ENCODE data around the gene PHLPP2.
"Not testable (repeated sequence)": the region's sequence is repeated elsewhere in the genome, so short reads cannot be mapped to it uniquely, and the experiment has no call there.

Gene PHLPP2

DNA sequence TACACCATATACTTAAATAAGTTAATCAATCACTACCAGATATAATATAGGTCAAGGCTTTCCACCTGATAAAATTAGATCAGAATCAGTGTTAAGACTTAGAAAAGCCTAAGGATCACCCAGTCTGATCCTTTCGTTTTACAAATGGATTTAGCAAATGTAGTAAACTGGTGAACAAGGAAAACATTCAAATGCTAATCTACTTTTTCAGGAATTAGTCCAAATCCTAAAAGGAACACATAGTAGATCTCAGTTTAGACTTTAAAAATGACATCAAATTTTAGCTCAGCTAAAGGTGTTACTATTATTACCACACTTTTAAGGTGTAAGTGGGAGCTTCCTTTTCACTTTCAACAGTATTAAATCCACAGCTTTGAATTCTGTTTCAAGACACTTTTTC, 12.0 kb downstream of the PHLPP2 start:
- no peak for DNase-seq

DNA sequence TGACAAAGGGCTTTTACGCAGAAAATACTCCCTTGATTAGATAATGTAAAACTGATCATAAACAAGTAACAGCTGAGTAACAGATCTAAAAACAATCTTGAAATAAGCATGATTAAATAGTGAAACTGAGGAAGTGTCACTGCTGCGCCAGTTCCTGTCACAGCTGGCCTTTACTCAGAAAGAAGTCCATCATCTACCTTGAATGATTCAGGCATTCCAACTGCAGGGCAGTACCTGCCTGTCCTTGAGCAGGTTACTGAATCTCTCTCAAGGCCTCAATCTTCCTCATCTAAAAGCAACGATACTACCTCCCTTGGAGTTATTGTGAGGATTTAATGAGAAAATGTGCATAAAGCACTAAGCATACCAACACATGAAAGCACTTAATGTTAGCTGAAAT, 12.7 kb downstream of the PHLPP2 start:
- no peak for DNase-seq

DNA sequence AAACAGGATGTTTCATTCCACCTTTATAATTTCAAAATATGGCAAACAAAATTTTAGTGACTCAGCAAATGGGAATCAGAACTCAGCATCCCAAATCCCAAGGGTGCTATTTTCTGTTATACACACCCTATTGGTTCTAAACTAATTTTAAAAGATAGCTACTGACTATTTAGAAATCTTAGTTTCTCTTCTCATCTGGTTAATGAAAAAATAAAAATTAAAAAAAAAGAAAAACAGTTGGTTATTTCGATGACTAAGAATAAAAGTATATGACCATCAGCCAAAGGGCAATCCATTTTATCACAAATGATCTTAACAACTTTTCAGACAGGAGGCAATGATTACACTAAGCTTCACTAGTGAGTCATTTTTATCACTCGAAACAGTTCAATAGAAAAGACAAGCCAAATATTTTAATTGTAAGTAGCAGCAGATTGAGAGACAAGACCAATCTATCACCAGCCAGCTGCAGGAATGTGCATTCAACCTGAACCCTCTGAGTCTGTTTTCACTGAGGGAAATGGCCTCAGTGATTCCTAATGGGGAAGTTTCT, 15.2 kb downstream of the PHLPP2 start:
- no peak for DNase-seq

- DNase-seq = no peak
Observed at GRCh38 chr16:71708696-71709095, 15.8 kb downstream of the PHLPP2 start.

DNA sequence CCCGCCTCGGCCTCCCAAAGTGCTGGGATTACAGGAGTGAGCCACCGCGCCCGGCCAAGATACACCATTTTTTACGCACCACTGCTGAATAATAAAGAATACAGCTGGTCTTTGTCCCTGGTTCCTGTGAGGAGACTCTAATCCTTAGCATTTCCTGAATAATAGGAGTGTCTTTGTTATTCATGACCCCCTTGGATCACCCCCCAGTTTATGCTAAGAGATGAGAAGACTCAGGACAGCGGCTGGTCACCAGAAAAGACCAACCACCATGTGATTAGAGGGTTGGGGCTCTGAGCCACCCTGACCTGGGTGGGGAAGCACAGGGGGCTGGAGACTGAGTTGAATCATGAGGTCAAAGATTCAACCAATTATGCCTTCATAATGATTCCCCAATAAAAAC, 17.3 kb downstream of the PHLPP2 start:
- no peak for DNase-seq

- DNase-seq = no peak
Observed at GRCh38 chr16:71706046-71706445, 18.5 kb downstream of the PHLPP2 start.

DNA sequence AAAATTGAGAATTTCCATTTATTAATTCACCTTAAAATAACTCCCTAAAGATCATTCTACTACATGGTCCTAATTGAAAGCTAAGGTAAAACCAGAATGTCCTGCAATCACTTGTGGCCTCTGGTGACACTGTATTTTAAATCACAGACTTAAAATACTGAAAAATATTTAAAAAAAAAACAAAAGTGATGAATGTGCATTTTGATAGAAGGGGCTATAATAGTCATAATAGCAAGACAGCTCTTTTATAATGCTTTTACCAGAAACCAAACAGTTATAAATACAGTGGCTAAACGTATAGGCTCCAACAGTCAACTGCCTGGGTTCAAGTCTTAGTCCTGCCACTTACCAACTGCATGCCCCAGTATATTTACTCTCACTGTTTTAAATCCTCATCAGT, 21.2 kb downstream of the PHLPP2 start:
- DNase-seq = no peak

- no peak for DNase-seq
Observed at GRCh38 chr16:71700831-71701230, 23.7 kb downstream of the PHLPP2 start.

- no peak for DNase-seq
Observed at GRCh38 chr16:71698491-71698890, 26.0 kb downstream of the PHLPP2 start.

GRCh38 chr16:71693164-71693563, 31.3 kb downstream of the PHLPP2 start:
- DNase-seq = no peak

GRCh38 chr16:71689901-71690300, 34.6 kb downstream of the PHLPP2 start:
- no peak for DNase-seq

GRCh38 chr16:71687861-71688260, 36.6 kb downstream of the PHLPP2 start:
- DNase-seq = no peak

- not testable (repeated sequence) for DNase-seq
Observed at GRCh38 chr16:71684280-71684679, 40.2 kb downstream of the PHLPP2 start.

GRCh38 chr16:71681360-71681759, 43.1 kb downstream of the PHLPP2 start:
- DNase-seq = no peak

GRCh38 chr16:71676236-71676635, 48.3 kb downstream of the PHLPP2 start:
- DNase-seq = no peak

- no peak for DNase-seq
Observed at GRCh38 chr16:71675380-71675779, 49.1 kb downstream of the PHLPP2 start.

DNA sequence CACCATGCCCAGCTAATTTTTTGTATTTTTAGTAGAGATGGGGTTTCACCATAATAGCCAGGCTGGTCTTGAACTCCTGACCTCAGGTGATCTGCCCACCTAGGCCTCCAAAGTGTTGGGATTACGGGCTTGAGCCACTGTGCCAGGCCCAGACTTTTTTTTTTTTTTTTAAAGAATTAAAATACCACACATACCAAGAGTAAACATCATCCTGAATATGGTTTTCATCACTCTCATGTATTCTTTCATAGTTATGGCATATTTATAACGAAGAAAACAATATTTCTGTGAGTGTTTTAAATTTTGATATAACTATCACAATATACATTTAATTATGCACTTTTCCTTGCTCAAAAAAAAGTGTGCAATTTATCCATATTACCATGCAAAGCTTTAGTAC, 50.3 kb downstream of the PHLPP2 start:
- no peak for DNase-seq

DNA sequence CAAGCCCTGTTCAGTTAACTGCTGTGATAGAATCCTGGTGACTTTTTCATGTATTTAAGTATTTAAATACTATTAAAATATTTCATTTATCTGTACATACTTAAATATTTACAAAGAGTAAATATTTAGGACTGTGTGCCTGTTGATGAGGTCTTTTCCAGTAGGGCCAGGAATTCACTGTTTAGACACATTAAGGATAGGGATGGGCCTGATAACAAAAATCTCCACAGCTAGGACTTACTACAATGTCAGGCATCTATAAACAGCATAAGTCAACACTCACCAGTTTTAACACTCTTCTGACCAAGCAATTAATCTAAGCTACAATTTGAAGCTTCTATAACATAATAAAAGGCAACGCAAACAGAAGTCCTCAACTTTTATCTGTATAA, 50.9 kb downstream of the PHLPP2 start:
- DNase-seq = no peak

DNA sequence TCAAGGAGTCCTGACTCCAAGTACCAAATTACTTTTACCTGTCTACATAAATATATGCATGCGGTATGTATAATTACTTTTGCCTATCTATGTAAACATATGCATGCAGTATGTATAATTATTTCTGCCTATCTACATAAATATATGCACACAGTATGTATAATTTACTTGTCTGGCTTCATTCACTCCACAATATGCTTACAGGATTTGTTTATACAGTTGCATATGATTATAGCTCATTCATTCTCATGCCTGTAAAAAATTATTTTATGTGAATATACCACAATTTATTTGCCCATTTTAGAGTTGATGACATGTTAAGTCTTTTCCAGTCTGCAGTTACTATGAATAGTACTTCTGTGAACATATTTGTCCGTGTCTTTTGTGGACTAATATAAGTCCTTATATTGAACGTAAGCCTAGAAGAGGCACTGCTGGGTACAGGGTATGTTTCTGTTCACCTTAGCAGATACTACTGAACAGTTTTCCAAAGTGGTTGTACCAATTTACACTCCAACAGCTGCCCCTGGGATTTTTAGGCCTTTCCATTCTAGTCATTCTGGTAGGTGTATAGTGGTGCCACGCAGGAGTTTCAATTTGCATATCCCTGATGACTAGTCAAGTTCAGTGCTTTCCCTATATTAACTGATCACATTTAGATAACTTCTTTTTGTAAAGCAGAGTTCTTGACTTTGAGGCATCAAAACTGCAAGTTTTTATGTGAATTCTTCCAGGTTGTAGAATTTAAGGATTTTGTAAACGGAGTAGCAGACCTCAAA, 51.5 kb downstream of the PHLPP2 start:
- DNase-seq = no peak

DNA sequence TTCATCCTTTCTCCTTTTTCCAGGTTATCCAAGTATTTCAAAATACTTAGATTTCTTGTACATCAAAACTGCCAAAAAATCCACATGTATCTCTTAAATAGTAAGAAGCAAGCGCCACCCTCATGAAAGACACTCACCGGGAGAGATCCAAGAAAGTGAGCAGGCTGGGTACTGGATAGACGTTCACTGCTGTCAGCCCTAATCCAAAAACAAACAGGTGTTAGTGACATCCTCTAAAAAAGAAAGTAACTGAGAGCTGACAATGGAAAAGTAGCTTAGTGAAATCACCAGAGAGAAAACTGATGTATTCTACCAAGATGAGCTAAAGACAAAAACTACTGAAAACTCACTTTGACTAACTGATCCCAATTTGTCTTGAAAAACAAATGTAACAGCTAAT, 52.4 kb downstream of the PHLPP2 start:
- DNase-seq = no peak

DNA sequence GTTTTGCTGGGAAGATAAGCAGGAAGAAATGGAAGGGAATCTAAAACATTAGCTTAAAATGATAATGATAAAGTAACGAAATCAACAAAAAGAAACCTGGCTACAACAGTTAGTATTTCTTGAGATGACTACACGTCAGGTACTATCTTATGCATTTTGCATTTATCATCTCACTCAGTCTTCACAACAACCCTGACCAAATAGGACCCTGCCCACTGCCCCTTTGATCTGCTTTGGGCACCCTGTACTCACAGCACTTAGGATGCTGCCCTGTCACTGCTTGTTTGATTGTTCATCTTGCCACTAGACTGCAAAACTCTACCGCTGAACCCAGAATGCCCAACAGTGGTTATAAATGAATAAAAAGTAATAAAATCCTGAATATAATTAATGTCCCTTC, 53.3 kb downstream of the PHLPP2 start:
- DNase-seq = no peak

GRCh38 chr16:71670537-71670936, 54.0 kb downstream of the PHLPP2 start:
- no peak for DNase-seq

DNA sequence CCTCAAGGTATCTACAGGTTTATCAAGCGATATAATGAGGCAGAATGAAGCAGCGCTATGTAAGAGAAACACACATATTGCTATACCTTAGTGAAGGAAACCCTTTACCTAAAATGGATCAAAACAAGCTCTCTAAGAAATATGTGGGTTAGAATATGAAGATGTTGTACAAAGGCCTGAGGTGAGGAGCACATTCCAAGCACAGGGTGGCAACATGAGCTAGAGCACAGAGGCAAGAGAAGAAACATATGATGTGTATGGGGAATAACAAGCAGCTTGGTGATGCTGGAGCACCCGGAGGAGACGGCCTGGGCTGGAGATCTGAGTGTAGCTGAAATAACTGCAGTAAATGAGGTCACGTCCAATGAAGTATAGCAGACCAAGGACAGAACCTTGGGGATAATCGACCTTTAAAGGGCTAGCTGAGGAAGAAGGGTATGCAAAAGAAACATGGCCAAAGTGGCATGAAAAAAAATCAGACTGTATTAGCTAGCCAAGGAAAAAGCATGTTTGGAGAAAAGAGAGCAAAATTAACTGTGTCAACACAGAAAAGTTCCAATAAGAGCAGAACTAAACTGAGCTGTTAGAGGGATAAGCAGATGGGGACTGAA, 54.5 kb downstream of the PHLPP2 start:
- no peak for DNase-seq

DNA sequence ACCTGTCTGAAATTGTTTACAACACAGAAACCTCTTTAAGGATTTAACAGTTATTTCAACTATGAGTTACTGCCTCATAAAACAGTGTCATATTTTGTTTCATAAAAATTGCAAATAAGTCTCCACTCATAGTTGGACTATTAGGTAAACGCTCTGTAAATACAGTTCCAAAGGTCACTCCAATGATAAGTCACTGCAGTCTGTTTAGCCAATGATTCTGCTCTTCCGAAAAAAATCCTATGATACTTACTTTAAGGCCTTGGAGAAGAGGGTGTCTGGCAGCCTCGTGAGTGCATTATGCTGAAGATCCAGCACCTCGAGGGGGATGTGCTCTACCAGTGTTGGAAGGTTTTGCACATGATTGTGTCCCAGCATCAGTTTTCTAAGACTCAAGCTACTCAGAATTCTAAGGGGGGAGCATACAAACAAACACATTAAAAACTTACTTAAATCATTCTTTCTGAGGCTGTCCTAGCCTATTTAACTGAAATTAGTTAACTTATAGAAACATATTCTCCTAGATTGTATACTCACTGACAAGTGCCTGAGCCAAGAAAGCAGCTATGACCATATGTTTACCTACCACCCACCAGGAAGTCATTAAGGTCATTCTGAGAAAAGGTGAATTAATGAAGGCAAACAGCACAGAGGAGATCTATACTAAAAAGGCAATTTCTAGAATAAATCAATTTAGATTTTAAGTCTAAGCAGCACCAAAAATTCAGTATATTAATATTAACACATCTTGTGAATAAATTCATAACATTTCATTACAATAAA, 57.4 kb downstream of the PHLPP2 start:
- DNase-seq = no peak
